Vagina (tissue), 2 donors: ENCODE results near the gene EGFLAM. TPM values are rescaled to one million over a fixed set of nuclear protein-coding genes. Genes with fewer than 3 reads are reported as not detected.

Source experiments
- DNase-seq, 2 donors: peaks; one replicate each; pipeline ENCODE4 v3.0.0-alpha.2; 2017; ENCODE audit errors: extremely low spot score in 2 of 2
- H3K27ac ChIP-seq: fragments of 200-600 bp; sonication (generic); one replicate; pipeline ENCODE4 v1.5.1; 2019
- H3K27me3 ChIP-seq: fragments of 200-600 bp; sonication (generic); one replicate; pipeline ENCODE4 v1.5.1; 2019
- H3K36me3 ChIP-seq, 2 donors: fragments of 200-600 bp; sonication (generic); one replicate each; pipeline ENCODE4 v1.5.1; 2017 to 2019
- H3K4me1 ChIP-seq: fragments of 200-600 bp; sonication (generic); one replicate; pipeline ENCODE4 v1.5.1; 2019
- H3K4me3 ChIP-seq, 2 donors: fragments of 200-600 bp; sonication (generic); 1 replicate in 1 of 2; 2 replicates in 1 of 2; pipeline ENCODE4 v1.5.1; 2016 to 2019
- H3K9me3 ChIP-seq: fragments of 200-600 bp; sonication (generic); one replicate; pipeline ENCODE4 v1.5.1; 2019
- CTCF ChIP-seq, 3 experiments: fragments of 450-650 bp in 2 of 3; fragments of 200-600 bp in 1 of 3; sonication (generic) in 1 of 3; IDR thresholded peaks; one replicate each; pipeline ENCODE4 v1.5.1; 2017 to 2019; ENCODE audit warnings: antibody characterized with exemption in 3 of 3, mild to moderate bottlenecking in 2 of 3, moderate library complexity in 2 of 3
- POLR2A ChIP-seq, 2 donors: fragments of 450-650 bp; IDR thresholded peaks; one replicate each; pipeline ENCODE4 v1.6.1; 2017; ENCODE audit warnings: antibody characterized with exemption in 2 of 2, mild to moderate bottlenecking in 2 of 2, moderate library complexity in 2 of 2
- POLR2AphosphoS5 ChIP-seq, 2 donors: sonication (generic); formaldehyde crosslinking; IDR thresholded peaks; one replicate each; pipeline ENCODE4 v1.9.0; 2017; ENCODE audit warnings: antibody characterized with exemption in 2 of 2, mild to moderate bottlenecking in 2 of 2, low read depth in 1 of 2; ENCODE audit not compliant: insufficient read depth in 1 of 2
- intact Hi-C: fragments of 100-400 bp; cut with DNase I; formaldehyde crosslinking; loops from one replicate; pipeline ENCODE4 v1.15.1; 2023
- total RNA-seq: library from RNA; depleted of rRNA; stranded (reverse); fragments of >200 nt; gene quantifications from one replicate; pipeline ENCODE4 v1.2.3, GENCODE V29; 2016

EGFLAM gene
- total RNA-seq, 1 donor from 2014 or later, result 15.2 TPM

DNA sequence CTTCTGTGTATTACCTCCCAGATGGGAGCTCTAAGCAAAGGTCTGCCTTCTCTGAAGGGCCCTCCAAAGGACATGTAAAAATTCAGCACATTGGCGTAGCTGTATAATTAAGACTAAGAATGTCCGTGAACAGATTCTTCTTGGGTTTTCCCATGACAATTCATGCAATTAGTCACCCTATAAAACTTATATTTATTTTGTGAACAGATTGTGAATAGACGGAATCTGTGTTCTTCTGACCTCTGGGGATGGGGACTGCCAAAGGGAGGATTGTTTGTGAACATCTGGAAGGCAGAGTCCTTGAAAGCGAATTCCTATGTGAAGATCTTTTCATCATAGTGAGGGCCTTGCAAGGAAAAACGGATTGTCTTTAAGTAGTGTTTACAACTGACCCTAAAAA lies 111.3 kb downstream of the EGFLAM start:
- DNase-seq, result no peak
- no peaks in the 10 kb centered on the region for H3K9me3 ChIP-seq
- no peak overlapping the region for H3K4me3 ChIP-seq
- H3K36me3 ChIP-seq, result no peaks in the 10 kb centered on the region
- no peak overlapping the region for H3K27ac ChIP-seq
- TF ChIP-seq POLR2AphosphoS5 (IDR thresholded peaks at IDR 0.05; ENCODE audit: insufficient read depth in 1 of 2, low read depth in 1 of 2) (no peak), CTCF (IDR thresholded peaks at IDR 0.05) (no peak), POLR2A (IDR thresholded peaks at IDR 0.05) (no peak)
- H3K4me1 ChIP-seq, result peaks cover 12% of the 10 kb centered on the region
- H3K27me3 ChIP-seq, result no peaks in the 10 kb centered on the region
- intact Hi-C loops, result no loop called here

DNA sequence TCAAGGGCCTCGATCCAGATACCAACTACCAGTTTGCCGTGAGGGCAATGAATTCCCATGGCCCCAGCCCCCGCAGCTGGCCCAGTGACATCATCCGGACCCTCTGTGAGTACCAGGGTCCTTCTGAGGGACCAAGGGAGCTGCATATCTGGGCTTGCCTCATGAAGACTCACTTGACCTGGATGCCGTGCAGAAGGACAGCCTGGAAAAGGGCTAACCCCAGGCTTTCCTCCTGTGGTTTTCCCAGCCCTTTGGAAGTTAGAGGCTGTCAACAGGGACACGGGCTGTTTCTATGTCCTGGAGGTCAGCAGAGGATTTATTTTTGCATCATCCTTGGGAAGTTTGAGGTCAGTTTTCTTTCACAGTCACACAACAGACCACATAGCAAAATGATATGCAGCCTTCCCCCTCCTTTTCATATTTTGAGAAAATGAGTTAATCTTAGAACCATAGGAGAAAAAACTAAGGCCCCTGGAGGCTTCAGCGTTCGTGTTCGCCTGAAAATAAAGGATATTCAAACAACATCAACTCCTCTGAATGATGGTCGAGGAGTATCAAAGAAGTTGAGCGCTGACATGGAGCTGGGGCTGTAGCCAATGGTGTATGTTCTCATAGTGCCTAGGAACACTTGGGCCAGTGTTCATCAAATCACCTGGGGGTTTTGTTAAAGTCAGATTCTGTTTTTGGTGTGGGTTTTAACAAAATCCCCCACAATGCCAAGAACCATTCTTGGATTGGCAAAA lies 112.2 kb downstream of the EGFLAM start:
- Histone ChIP-seq H3K36me3 (no peaks in the 10 kb centered on the region), H3K27ac (peak overlapping the region; percentile 53), H3K27me3 (no peaks in the 10 kb centered on the region), H3K4me1 (peaks cover 12% of the 10 kb centered on the region), H3K9me3 (no peaks in the 10 kb centered on the region), H3K4me3 (no peak overlapping the region)
- no peak for DNase-seq
- intact Hi-C loops, result no loop called here
- TF ChIP-seq POLR2A (IDR thresholded peaks at IDR 0.05), result no peak
- no peak for TF ChIP-seq POLR2AphosphoS5 (IDR thresholded peaks at IDR 0.05; ENCODE audit: insufficient read depth in 1 of 2, low read depth in 1 of 2)
- no peak for TF ChIP-seq CTCF (IDR thresholded peaks at IDR 0.05)

- Histone ChIP-seq H3K4me1 (peaks cover 12% of the 10 kb centered on the region), H3K4me3 (no peak overlapping the region), H3K36me3 (no peaks in the 10 kb centered on the region), H3K27me3 (no peaks in the 10 kb centered on the region), H3K27ac (no peak overlapping the region), H3K9me3 (no peaks in the 10 kb centered on the region)
- TF ChIP-seq CTCF (IDR thresholded peaks at IDR 0.05) (no peak), POLR2AphosphoS5 (IDR thresholded peaks at IDR 0.05; ENCODE audit: insufficient read depth in 1 of 2, low read depth in 1 of 2) (no peak)
- intact Hi-C loops, result no loop called here
- DNase-seq, result no peak
These were observed 113.2 kb downstream of the EGFLAM start for GRCh38 chr5:38371596-38371995.

DNA sequence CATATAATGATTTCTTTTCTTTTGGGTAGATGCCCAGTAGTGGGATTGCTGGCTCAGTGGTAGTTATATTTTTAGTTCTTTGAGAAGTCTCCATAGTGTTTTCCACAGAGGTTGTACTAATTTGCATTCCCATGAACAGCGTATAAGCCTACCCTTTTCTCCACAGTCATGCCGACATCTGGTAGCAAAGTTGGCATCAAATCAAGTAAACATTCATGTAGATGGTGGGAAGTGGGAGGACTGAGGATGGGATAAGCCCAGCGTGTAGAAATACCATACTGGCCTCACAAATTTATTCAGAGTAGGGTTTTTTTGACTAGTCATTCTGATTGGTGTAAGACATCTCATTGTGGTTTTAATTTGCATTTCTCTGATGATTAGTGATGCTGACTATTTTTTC lies 115.4 kb downstream of the EGFLAM start:
- intact Hi-C loops, result no loop called here
- H3K27ac ChIP-seq, result no peak overlapping the region
- TF ChIP-seq POLR2AphosphoS5 (IDR thresholded peaks at IDR 0.05; ENCODE audit: insufficient read depth in 1 of 2, low read depth in 1 of 2), result no peak
- TF ChIP-seq CTCF (IDR thresholded peaks at IDR 0.05), result no peak
- no peak for TF ChIP-seq POLR2A (IDR thresholded peaks at IDR 0.05)

DNA sequence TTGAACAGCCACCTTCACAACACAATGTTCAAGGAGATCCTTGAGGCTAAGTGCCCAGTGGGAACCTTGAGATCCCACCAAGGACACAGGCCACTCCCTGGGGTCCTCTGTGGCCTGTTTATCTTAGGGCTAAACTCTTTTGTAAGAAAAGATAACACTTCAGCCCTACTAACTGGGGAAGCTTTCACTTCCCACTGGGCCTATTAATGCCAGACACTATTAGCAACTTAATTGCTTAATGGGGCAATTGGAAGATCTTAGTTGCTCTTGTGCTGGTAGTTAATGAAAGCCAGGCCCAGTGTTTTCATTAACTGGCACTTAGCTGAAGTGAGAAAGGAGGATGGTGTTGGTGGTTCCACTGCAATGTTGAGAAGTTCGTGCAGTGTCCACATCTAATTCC lies 117.1 kb downstream of the EGFLAM start:
- intact Hi-C loops, result no loop called here
- TF ChIP-seq CTCF (IDR thresholded peaks at IDR 0.05) (no peak), POLR2AphosphoS5 (IDR thresholded peaks at IDR 0.05; ENCODE audit: insufficient read depth in 1 of 2, low read depth in 1 of 2) (no peak), POLR2A (IDR thresholded peaks at IDR 0.05) (no peak)
- no peaks in the 10 kb centered on the region for H3K36me3 ChIP-seq
- H3K27ac ChIP-seq, result no peak overlapping the region
- H3K4me3 ChIP-seq, result no peak overlapping the region
- H3K9me3 ChIP-seq, result no peaks in the 10 kb centered on the region
- DNase-seq, result no peak
- H3K27me3 ChIP-seq, result no peaks in the 10 kb centered on the region
- peaks cover under 1% of the 10 kb centered on the region for H3K4me1 ChIP-seq

More for the DNA sequence above, 115.4 kb downstream of the EGFLAM start:
- Histone ChIP-seq H3K27me3 (no peaks in the 10 kb centered on the region), H3K4me1 (peaks cover 5% of the 10 kb centered on the region), H3K9me3 (no peaks in the 10 kb centered on the region), H3K36me3 (no peaks in the 10 kb centered on the region), H3K4me3 (no peak overlapping the region)
- DNase-seq, result no peak
